GM10248 (cell line): ENCODE data around the gene ZBTB20.

Experiments used
- CTCF ChIA-PET: fragments of 300-600 bp; sonication (Branson Sonifier 250); formaldehyde crosslinking; extraction: SDS; loops from one replicate; lab custom pipeline; 2021; ENCODE audit warnings: antibody characterized with exemption; lab: Yijun Ruan, JAX
- POLR2A ChIA-PET: fragments of 350-650 bp; sonication (Branson Sonifier 250); formaldehyde crosslinking; extraction: SDS; loops from one replicate; lab custom pipeline; 2020; ENCODE audit warnings: antibody characterized with exemption; lab: Yijun Ruan, JAX
- DNase-seq: peaks from one replicate; pipeline ENCODE4 v3.0.0; 2012; ENCODE audit errors: extremely low spot score
- TF ChIP-seq, protein P1 (sequence below): IDR thresholded peaks from 2 replicates; pipeline ENCODE4 v1.5.1; 2012; ENCODE audit warnings: mild to moderate bottlenecking, low read depth; ENCODE audit errors: extremely low read depth, missing control alignments, control extremely low read depth

The ZBTB20 gene

DNA sequence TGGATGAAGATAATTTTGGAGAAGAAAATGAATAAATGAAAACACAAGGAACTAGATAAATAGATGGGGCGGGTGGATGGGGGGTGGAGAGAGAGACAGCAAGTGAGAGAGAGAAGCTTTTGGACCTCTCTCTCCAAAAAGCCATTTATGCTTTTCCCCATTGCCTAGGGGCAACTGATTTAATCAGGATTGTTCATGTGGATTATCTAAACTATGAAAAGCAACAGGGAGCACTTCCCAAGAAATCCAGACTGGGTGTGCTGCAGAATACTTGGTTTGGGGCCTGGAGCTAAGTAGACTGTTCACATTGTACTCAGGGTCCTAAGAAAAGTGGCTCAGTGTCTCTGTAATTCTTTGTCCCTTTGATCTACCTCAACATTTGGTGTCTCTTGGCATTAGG is 486.3 kb downstream of the ZBTB20 start:
- TF ChIP-seq, protein P1, sequence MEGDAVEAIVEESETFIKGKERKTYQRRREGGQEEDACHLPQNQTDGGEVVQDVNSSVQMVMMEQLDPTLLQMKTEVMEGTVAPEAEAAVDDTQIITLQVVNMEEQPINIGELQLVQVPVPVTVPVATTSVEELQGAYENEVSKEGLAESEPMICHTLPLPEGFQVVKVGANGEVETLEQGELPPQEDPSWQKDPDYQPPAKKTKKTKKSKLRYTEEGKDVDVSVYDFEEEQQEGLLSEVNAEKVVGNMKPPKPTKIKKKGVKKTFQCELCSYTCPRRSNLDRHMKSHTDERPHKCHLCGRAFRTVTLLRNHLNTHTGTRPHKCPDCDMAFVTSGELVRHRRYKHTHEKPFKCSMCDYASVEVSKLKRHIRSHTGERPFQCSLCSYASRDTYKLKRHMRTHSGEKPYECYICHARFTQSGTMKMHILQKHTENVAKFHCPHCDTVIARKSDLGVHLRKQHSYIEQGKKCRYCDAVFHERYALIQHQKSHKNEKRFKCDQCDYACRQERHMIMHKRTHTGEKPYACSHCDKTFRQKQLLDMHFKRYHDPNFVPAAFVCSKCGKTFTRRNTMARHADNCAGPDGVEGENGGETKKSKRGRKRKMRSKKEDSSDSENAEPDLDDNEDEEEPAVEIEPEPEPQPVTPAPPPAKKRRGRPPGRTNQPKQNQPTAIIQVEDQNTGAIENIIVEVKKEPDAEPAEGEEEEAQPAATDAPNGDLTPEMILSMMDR = no peak
- ChIA-PET CTCF (interaction anchor here (0.9 kb wide), 1 partner anchor 23 kb away, joined by 3 read pairs; no protein-coding TSS in a partner anchor), POLR2A (no interaction called here)
- DNase-seq = no peak

DNA sequence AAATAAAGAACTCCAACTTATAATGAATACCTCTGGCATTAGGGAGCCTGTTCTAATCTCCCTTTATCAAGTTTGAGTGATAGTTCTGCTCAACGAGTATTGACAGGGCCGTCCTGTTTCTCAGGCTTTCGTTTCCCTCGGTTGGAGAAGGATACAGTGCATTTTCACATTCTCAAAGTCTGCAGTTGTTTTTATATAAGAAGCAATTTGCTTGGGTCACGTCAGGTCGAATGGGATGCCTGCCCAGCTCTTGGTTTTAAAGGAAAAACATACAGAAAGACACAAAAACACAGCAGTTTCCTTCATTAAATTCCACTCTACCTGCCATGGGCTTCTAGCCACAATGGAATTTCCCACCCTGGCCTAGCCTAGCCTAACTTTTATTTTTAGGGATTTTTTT is 487.0 kb downstream of the ZBTB20 start:
- ChIA-PET POLR2A (no interaction called here), CTCF (no interaction called here)
- no peak for DNase-seq

DNA sequence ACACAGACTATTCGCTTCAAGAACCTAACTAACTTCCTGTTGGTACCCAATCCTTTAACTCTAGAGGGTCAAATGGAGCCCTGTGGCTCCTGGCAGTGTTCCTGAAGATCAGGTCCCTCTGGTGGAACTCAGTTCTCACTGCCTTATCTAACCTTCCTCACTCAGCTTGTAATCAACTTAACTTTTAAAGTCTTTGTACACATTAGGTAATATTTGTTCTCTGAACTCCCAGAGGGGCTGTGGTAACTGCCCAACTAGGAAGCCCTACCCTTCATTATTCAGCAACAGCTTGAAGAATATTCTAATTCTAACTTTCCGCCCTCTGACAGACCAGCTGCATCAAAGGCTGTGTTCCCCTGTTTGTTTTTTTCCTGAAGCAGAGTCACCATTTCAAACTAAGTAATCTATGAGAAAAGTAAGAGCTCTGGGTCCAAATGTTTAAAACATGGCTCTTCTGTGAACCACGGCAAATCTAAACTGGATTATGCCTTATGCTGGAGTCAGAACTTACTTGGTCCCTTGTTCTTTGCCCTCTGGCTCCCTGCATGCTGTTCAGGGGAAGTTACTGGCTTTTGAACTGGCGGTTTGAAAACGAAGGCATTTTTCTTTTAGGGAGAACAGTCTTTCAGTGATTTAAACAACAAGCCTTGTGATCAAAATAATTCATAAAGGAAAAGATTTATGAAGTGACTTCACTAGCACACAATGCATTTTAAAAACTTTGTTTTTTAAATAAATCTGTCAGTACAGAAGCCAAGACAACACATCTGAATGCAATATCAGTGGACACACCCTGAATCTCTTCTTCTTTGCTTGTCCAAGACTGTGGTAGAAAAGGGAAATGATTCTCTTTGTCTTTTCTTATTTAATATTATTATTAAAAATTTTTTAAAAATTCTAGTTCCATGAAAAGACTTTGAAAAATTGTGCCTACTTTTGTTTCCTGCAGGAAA is 487.7 kb downstream of the ZBTB20 start:
- ChIA-PET POLR2A (no interaction called here), CTCF (no interaction called here)
- no peak for DNase-seq
- TF ChIP-seq, protein P1 = no peak

More for the DNA sequence above, 487.0 kb downstream of the ZBTB20 start:
- TF ChIP-seq, protein P1 = no peak

DNA sequence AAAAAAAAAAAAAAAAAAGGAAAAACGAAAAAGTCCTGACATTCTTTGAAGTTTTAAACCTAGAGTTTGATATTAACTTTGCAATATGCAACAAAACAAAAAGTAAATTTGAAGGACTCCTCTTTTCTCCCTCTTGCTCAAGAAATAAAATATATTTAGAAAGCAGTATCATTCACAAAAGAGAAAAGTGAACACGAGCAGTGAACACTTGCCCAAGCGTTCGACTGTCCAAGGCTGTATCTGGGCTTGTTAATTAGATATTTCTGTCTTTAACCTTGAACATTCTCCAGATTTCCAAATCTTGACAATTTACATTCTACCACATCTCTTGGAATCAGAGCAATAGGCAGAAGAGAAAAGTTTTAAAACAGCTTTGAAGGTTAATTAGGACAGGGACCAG is 495.5 kb downstream of the ZBTB20 start:
- ChIA-PET POLR2A (no interaction called here), CTCF (no interaction called here)

DNA sequence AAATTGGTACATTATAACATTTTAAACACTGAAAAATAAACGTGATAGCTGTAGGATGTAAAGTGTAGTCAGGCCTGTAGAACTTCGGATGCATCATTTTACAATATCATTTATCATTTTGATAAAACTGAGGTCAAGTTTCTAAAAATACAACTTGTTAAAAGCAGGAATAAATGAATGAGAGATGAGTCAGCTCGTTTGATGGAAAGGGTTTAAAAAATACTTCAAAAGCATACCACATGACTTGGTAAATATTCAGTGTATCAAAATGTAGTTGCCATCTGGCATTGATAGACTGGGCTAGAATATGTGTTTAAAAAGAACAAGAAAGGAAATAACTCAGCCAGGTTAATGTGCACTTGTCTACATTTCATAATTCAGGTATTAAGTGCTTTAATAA is 496.3 kb downstream of the ZBTB20 start:
- ChIA-PET CTCF (interaction anchor here (1.3 kb wide), 1 partner anchor 26 kb away, joined by 4 read pairs; no protein-coding TSS in a partner anchor), POLR2A (no interaction called here)
- TF ChIP-seq, protein P1 = no peak
- no peak for DNase-seq

More for the DNA sequence above, 495.5 kb downstream of the ZBTB20 start:
- DNase-seq = no peak
- TF ChIP-seq, protein P1 = no peak

DNA sequence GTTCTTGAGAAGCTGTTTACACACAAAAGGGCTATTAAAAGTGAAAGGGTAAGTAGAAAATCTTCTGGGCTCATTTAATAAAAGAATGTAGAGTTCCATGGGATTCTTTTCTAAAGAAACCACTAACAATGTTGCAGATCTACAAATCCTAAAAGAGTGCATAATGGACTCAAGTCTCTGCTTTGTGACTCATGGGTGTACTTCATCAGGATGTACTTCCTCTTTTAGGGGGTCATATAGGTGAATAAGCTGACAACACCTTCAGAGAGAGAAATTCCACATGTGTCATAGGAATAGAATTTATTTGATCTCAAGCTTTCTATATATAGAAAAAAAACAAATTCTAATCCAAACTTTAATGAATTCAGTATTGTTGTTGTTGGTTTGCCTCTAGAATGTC is 497.8 kb downstream of the ZBTB20 start:
- POLR2A ChIA-PET = no interaction called here
- TF ChIP-seq, protein P1 = no peak
- CTCF ChIA-PET = interaction anchor here (1.0 kb wide), 1 partner anchor 37 kb away, joined by 3 read pairs; no protein-coding TSS in a partner anchor
- peak; percentile 11 for DNase-seq
